HFFc6 (cell line): ENCODE results near the gene HPCAL4. TPM values are rescaled to one million over a fixed set of nuclear protein-coding genes. Genes with fewer than 3 reads are reported as not detected.

Experiments
- DNase-seq: peaks from one replicate; pipeline ENCODE4 v3.0.0-alpha.2; 2018
- H3K27ac Mint-ChIP-seq: 2 replicates; pipeline ENCODE4 v1.8.0; 2020; ENCODE audit warnings: mild to moderate bottlenecking, mixed read lengths
- H3K27me3 Mint-ChIP-seq: 2 replicates; pipeline ENCODE4 v1.8.0; 2021; ENCODE audit warnings: mild to moderate bottlenecking, moderate library complexity, mixed read lengths; ENCODE audit not compliant: insufficient read depth
- H3K36me3 Mint-ChIP-seq: 2 replicates; pipeline ENCODE4 v1.8.0; 2021; ENCODE audit warnings: low read depth, mixed read lengths
- H3K4me1 Mint-ChIP-seq: 2 replicates; pipeline ENCODE4 v1.8.0; 2020; ENCODE audit warnings: low read depth, mixed read lengths
- H3K4me3 Mint-ChIP-seq: 2 replicates; pipeline ENCODE4 v1.8.0; 2020; ENCODE audit warnings: mild to moderate bottlenecking, moderate library complexity, mixed read lengths
- H3K9me3 Mint-ChIP-seq: 2 replicates; pipeline ENCODE4 v1.8.0; 2020; ENCODE audit warnings: mild to moderate bottlenecking, mixed read lengths
- total RNA-seq, 6 experiments: library from RNA; stranded (reverse); fragmentation: NEBNext Ultra II Directional; extraction: Animal tissue kit (Norgen Biotek cat#: 25700); gene quantifications; 2 replicates in 1 of 6; 3 replicates in 5 of 6; pipeline ENCODE4 v1.2.3, GENCODE V29; 2021
- TF ChIP-seq, protein P1 (sequence below): fragments of 200-600 bp; sonication (generic); IDR thresholded peaks from 2 replicates; pipeline ENCODE4 v1.5.0; 2021; ENCODE audit warnings: antibody characterized with exemption, mild to moderate bottlenecking

HPCAL4 gene
- total RNA-seq, 6 experiments from 2014 or later, result not detected

DNA sequence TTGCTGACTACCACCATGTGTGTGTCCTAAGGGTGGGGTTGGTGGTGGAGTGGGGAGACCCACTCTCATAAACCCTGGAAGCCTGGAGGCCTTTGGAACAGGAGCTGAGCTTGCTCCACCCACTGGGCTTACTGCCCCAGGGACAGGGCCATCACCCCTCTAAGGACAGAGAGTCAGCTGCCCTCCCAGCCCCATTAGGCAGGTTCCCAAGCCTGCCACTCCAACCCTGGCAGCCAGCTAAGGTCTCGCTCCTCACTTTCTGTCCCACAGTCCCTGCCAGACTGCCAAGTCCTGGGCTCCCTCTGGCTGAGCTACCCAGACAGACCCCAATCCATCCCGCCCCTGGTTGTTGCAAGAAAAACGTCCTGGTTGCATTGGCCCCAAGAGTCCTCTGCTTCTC, 23.1 kb downstream of the HPCAL4 start:
- H3K4me3 Mint-ChIP-seq, result no peak overlapping the region
- H3K36me3 Mint-ChIP-seq, result no peaks in the 10 kb centered on the region
- TF ChIP-seq, protein P1, sequence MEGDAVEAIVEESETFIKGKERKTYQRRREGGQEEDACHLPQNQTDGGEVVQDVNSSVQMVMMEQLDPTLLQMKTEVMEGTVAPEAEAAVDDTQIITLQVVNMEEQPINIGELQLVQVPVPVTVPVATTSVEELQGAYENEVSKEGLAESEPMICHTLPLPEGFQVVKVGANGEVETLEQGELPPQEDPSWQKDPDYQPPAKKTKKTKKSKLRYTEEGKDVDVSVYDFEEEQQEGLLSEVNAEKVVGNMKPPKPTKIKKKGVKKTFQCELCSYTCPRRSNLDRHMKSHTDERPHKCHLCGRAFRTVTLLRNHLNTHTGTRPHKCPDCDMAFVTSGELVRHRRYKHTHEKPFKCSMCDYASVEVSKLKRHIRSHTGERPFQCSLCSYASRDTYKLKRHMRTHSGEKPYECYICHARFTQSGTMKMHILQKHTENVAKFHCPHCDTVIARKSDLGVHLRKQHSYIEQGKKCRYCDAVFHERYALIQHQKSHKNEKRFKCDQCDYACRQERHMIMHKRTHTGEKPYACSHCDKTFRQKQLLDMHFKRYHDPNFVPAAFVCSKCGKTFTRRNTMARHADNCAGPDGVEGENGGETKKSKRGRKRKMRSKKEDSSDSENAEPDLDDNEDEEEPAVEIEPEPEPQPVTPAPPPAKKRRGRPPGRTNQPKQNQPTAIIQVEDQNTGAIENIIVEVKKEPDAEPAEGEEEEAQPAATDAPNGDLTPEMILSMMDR, result no peak
- no peak overlapping the region for H3K27ac Mint-ChIP-seq
- peaks cover 46% of the 10 kb centered on the region for H3K27me3 Mint-ChIP-seq
- DNase-seq, result no peak
- H3K9me3 Mint-ChIP-seq, result no peaks in the 10 kb centered on the region
- H3K4me1 Mint-ChIP-seq, result peaks cover 4% of the 10 kb centered on the region; the same call in 1 of the 2 replicates

DNA sequence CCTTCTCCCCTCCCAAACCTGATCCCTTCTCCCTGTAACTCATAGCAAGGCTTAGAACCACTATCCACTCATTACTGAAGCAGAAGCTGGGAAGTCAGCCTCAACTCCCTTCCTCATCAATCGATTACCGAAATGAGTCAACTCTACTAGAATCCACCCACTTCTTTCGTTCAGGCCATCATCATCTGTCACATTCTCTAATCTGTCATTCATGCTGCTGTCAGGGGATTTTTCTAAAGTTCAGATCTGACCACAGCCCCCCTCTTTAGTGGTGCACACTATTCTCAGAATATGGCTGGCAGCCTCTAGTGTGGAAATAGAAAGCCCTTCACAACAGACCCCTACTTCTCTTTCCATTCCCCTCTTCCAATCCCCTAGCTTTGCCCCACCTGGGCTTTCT, 24.5 kb downstream of the HPCAL4 start:
- H3K9me3 Mint-ChIP-seq, result no peaks in the 10 kb centered on the region
- H3K36me3 Mint-ChIP-seq, result no peaks in the 10 kb centered on the region
- TF ChIP-seq, protein P1, result no peak
- no peak overlapping the region for H3K4me3 Mint-ChIP-seq
- no peak overlapping the region for H3K27ac Mint-ChIP-seq
- no peaks in the 10 kb centered on the region for H3K4me1 Mint-ChIP-seq
- H3K27me3 Mint-ChIP-seq, result peaks cover 46% of the 10 kb centered on the region
- no peak for DNase-seq

DNA sequence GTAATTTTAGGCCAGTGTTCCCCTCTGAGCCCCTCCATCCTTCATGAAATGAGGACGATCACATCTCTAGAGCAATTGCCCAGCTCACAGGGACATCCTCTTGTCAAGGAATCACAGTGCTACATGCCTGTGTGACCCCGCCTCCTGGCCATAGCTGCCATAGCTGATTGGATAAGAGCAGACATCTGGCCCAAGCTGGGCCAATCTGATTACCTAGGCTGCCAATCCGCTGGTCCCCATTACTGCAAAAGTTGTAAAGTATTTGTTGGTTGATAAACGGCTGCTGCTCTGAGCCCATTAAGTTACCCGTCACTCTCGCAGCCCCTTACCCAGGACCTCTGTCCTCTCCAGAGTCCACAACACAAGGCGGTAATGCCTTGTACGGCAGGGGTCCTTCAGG, 27.7 kb downstream of the HPCAL4 start:
- TF ChIP-seq, protein P1, result no peak
- no peak for DNase-seq
- no peaks in the 10 kb centered on the region for H3K36me3 Mint-ChIP-seq
- no peak overlapping the region for H3K4me3 Mint-ChIP-seq
- peaks cover 55% of the 10 kb centered on the region for H3K27me3 Mint-ChIP-seq
- H3K4me1 Mint-ChIP-seq, result no peaks in the 10 kb centered on the region
- H3K9me3 Mint-ChIP-seq, result no peaks in the 10 kb centered on the region
- no peak overlapping the region for H3K27ac Mint-ChIP-seq

DNA sequence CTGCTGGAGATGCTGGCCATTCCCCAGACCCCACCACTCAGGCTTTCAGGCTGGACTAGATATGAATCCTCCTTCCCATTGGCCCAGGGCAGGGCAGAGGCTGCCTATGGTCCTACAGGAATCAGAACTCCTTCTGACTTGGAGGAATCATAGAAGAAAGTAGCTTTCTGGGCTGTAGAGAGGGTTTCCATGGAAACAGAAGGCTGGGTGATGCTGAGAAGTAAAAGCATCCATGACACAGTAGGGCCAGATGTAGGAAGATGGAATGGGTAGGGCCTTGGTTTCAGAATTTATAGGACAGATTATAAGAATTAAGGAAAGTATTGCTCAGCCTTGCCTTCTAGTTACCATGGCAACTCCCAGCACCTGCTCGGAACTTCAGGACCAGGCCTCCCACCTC, 28.4 kb downstream of the HPCAL4 start:
- Mint-ChIP-seq H3K36me3 (no peaks in the 10 kb centered on the region), H3K27ac (no peak overlapping the region), H3K9me3 (no peaks in the 10 kb centered on the region), H3K27me3 (peaks cover 50% of the 10 kb centered on the region), H3K4me1 (peaks cover 1% of the 10 kb centered on the region; the same call in 1 of the 2 replicates), H3K4me3 (no peak overlapping the region)
- DNase-seq, result no peak
- TF ChIP-seq, protein P1, result no peak

DNA sequence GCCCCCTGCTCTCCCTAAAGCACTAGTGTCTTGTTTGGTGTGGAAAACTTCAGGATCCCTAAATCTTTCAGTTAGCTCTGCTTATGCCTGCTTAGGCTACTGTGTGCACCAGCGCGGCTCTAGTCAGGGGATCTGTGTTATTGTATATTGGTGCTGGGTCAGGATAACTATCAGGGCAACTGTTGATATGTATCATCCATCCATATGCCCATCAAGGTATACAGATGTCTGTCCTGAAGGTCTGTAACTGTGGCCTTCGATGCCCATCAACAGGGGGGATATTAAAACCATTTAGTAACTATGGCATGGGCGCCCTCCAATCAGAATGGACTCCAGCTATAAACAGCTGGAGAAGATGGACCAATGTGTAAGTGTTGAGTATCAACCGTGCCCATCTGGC, 31.7 kb downstream of the HPCAL4 start:
- Mint-ChIP-seq H3K4me1 (peaks cover 9% of the 10 kb centered on the region; the same call in 1 of the 2 replicates), H3K27me3 (peaks cover 48% of the 10 kb centered on the region), H3K9me3 (no peaks in the 10 kb centered on the region), H3K4me3 (no peak overlapping the region), H3K36me3 (no peaks in the 10 kb centered on the region), H3K27ac (no peak overlapping the region)
- no peak for DNase-seq
- TF ChIP-seq, protein P1, result no peak

DNA sequence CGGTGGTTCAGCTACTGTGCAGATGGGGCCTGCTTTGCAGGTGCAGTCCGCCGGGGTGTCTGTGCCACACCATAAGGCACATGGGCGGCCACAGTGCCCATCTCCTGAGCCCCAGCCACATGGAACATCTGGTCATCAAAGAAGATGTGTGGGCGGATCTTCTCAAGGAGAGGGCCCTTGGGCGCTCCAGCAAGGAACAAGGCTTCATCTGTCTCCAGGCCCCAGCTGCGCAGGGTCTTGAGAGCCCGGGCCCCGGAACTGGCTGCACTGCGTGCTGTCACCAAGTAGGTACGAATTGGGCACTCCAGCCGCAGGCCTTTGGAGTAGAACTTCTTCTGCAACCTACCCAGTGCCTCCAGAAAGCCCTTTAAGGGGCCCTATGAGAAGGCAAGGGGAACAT, 32.1 kb downstream of the HPCAL4 start:
- peaks cover 51% of the 10 kb centered on the region for H3K27me3 Mint-ChIP-seq
- H3K4me1 Mint-ChIP-seq, result peaks cover 9% of the 10 kb centered on the region; the same call in 1 of the 2 replicates
- H3K9me3 Mint-ChIP-seq, result no peaks in the 10 kb centered on the region
- TF ChIP-seq, protein P1, result no peak
- H3K27ac Mint-ChIP-seq, result no peak overlapping the region
- DNase-seq, result no peak
- H3K36me3 Mint-ChIP-seq, result no peaks in the 10 kb centered on the region
- H3K4me3 Mint-ChIP-seq, result no peak overlapping the region
